Neural cell (in vitro differentiated cells): ENCODE results near the gene HS3ST1. TPM values are rescaled to one million over a fixed set of nuclear protein-coding genes. Genes with fewer than 3 reads are reported as not detected.

Source experiments
- H2AFZ ChIP-seq: fragments of 200-600, 300-800 bp; sonication (generic), shearing (Covaris generic); 2 replicates; pipeline ENCODE4 v1.6.0; 2014; ENCODE audit warnings: low read depth, mild to moderate bottlenecking, antibody characterized with exemption, low read length, moderate library complexity
- H3F3A ChIP-seq: fragments of 200-600 bp; shearing (Covaris generic); 2 replicates; pipeline ENCODE4 v1.6.1; 2016; ENCODE audit warnings: mild to moderate bottlenecking, moderate library complexity, mixed read lengths, antibody characterized with exemption, low read length; ENCODE audit not compliant: insufficient read depth, poor library complexity, severe bottlenecking
- H3K27ac ChIP-seq: fragments of 200-600, 300-800 bp; sonication (generic), shearing (Covaris generic); 2 replicates; pipeline ENCODE4 v1.5.1; 2014; ENCODE audit warnings: mild to moderate bottlenecking, low read length, moderate library complexity
- H3K27me3 ChIP-seq: fragments of 300-800, 200-600 bp; sonication (generic), shearing (Covaris generic); 2 replicates; pipeline ENCODE4 v1.6.0; 2014; ENCODE audit warnings: mild to moderate bottlenecking, low read depth, low read length, moderate library complexity; ENCODE audit not compliant: insufficient read depth
- H3K36me3 ChIP-seq: fragments of 300-800, 200-600 bp; sonication (generic), shearing (Covaris generic); 2 replicates; pipeline ENCODE4 v1.5.1; 2014; ENCODE audit warnings: mild to moderate bottlenecking, antibody characterized with exemption, low read length, moderate library complexity; ENCODE audit not compliant: insufficient read depth
- H3K4me2 ChIP-seq: fragments of 300-800, 200-600 bp; sonication (generic), shearing (Covaris generic); 2 replicates; pipeline ENCODE4 v1.6.0; 2014; ENCODE audit warnings: mild to moderate bottlenecking, low read length
- H3K4me3 ChIP-seq: fragments of 300-800, 200-600 bp; sonication (generic), shearing (Covaris generic); 2 replicates; pipeline ENCODE4 v1.5.1; 2014; ENCODE audit warnings: mild to moderate bottlenecking, low read length, moderate library complexity
- H3K79me2 ChIP-seq: fragments of 200-600 bp; shearing (Covaris generic); replicated peaks from 2 replicates; pipeline ENCODE4 v1.6.0; 2014; ENCODE audit warnings: mild to moderate bottlenecking, low read length, moderate library complexity; ENCODE audit not compliant: insufficient read depth
- H3K9ac ChIP-seq: fragments of 300-800, 200-600 bp; sonication (generic), shearing (Covaris generic); 2 replicates; pipeline ENCODE4 v1.6.1; 2016; ENCODE audit warnings: mild to moderate bottlenecking, low read length, mixed read lengths
- H3K9me2 ChIP-seq: fragments of 200-600 bp; shearing (Covaris generic); 2 replicates; pipeline ENCODE4 v1.6.1; 2016; ENCODE audit warnings: mild to moderate bottlenecking, low read length, mixed read lengths; ENCODE audit not compliant: insufficient read depth
- H3K9me3 ChIP-seq: fragments of 200-600, 300-800 bp; sonication (generic), shearing (Covaris generic); 2 replicates; pipeline ENCODE4 v1.6.1; 2016; ENCODE audit warnings: mild to moderate bottlenecking, mixed run types, low read length, moderate library complexity, mixed read lengths
- H4K20me1 ChIP-seq: fragments of 200-600 bp; shearing (Covaris generic); 2 replicates; pipeline ENCODE4 v1.6.1; 2016; ENCODE audit warnings: mild to moderate bottlenecking, mixed run types; ENCODE audit not compliant: insufficient read depth
- CTCF ChIP-seq: fragments of 450-650 bp; IDR thresholded peaks from 2 replicates; pipeline ENCODE4 v1.5.1; 2014; ENCODE audit warnings: antibody characterized with exemption, mild to moderate bottlenecking, moderate library complexity; ENCODE audit not compliant: poor library complexity, severe bottlenecking
- EP300 ChIP-seq: fragments of 450-650 bp; conservative IDR thresholded peaks from 2 replicates; pipeline ENCODE4 v1.6.1; 2014; ENCODE audit warnings: antibody characterized with exemption, mild to moderate bottlenecking, moderate library complexity; ENCODE audit not compliant: poor library complexity, severe bottlenecking
- EZH2 ChIP-seq: fragments of 200-600, 300-800 bp; shearing (Covaris generic), sonication (generic); IDR thresholded peaks from 2 replicates; pipeline ENCODE4 v1.6.1; 2014; ENCODE audit warnings: antibody characterized with exemption, low read length, borderline replicate concordance, mild to moderate bottlenecking; ENCODE audit not compliant: insufficient read depth, poor library complexity, severe bottlenecking
- MXI1 ChIP-seq: fragments of 450-650 bp; conservative IDR thresholded peaks from 2 replicates; pipeline ENCODE4 v1.6.1; 2014; ENCODE audit warnings: antibody characterized with exemption, mild to moderate bottlenecking; ENCODE audit not compliant: poor library complexity, severe bottlenecking
- POLR2AphosphoS5 ChIP-seq: IDR thresholded peaks from 2 replicates; pipeline ENCODE4 v1.6.1; 2012
- RAD21 ChIP-seq: fragments of 450-650 bp; conservative IDR thresholded peaks from 2 replicates; pipeline ENCODE4 v1.6.1; 2014; ENCODE audit warnings: antibody characterized with exemption, mild to moderate bottlenecking, moderate library complexity
- SMC3 ChIP-seq: fragments of 450-650 bp; conservative IDR thresholded peaks from 2 replicates; pipeline ENCODE4 v1.6.1; 2014; ENCODE audit warnings: antibody characterized with exemption, mild to moderate bottlenecking, moderate library complexity; ENCODE audit not compliant: poor library complexity
- TAF1 ChIP-seq: IDR thresholded peaks from 2 replicates; pipeline ENCODE4 v1.6.1; 2012; ENCODE audit warnings: low read depth
- polyA plus RNA-seq: library from polyadenylated mRNA; depleted of rRNA; stranded (reverse); fragments of >200 nt; gene quantifications from 2 replicates; pipeline ENCODE4 v1.2.3, GENCODE V29; 2014
- TF ChIP-seq, protein P1 (sequence below): IDR thresholded peaks from 2 replicates; pipeline ENCODE4 v1.6.1; 2012; ENCODE audit warnings: borderline replicate concordance

Gene HS3ST1
- polyA plus RNA-seq, 1 donor from 2014 or later = 0.35 TPM

DNA sequence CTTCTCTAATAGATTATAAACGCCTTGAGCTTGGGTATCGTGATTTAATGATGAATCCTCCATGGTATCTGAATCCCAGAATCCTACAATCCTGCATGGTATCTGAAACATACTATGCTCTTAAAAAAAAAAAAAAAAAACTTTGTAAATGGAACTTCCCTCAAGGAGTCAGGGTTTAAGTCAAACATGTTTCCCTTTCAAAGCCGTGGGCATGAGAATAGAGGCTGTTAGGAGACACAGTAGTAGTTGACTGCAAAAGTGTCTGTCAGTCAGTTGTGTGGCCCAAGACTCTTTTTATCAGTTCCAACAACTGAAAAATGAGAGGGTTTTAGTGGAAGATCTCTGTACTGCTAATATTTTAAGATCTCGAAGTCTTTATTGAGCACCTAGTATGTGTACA, 2.4 kb upstream of the HS3ST1 start:
- Histone ChIP-seq H3K27ac (no peak overlapping the region), H3K9me3 (no peaks in the 10 kb centered on the region), H3K36me3 (no peaks in the 10 kb centered on the region), H4K20me1 (no peaks in the 10 kb centered on the region), H3F3A (no peaks in the 10 kb centered on the region), H2AFZ (no peak overlapping the region), H3K27me3 (peaks cover 54% of the 10 kb centered on the region), H3K79me2 (no peaks in the 10 kb centered on the region), H3K9me2 (no peaks in the 10 kb centered on the region), H3K4me3 (no peak overlapping the region), H3K9ac (no peak overlapping the region), H3K4me2 (no peak overlapping the region)
- TF ChIP-seq EP300 (no peak), SMC3 (no peak), POLR2AphosphoS5 (no peak), CTCF (no peak), RAD21 (no peak), EZH2 (no peak), MXI1 (no peak), TAF1 (no peak)
- TF ChIP-seq, protein P1, sequence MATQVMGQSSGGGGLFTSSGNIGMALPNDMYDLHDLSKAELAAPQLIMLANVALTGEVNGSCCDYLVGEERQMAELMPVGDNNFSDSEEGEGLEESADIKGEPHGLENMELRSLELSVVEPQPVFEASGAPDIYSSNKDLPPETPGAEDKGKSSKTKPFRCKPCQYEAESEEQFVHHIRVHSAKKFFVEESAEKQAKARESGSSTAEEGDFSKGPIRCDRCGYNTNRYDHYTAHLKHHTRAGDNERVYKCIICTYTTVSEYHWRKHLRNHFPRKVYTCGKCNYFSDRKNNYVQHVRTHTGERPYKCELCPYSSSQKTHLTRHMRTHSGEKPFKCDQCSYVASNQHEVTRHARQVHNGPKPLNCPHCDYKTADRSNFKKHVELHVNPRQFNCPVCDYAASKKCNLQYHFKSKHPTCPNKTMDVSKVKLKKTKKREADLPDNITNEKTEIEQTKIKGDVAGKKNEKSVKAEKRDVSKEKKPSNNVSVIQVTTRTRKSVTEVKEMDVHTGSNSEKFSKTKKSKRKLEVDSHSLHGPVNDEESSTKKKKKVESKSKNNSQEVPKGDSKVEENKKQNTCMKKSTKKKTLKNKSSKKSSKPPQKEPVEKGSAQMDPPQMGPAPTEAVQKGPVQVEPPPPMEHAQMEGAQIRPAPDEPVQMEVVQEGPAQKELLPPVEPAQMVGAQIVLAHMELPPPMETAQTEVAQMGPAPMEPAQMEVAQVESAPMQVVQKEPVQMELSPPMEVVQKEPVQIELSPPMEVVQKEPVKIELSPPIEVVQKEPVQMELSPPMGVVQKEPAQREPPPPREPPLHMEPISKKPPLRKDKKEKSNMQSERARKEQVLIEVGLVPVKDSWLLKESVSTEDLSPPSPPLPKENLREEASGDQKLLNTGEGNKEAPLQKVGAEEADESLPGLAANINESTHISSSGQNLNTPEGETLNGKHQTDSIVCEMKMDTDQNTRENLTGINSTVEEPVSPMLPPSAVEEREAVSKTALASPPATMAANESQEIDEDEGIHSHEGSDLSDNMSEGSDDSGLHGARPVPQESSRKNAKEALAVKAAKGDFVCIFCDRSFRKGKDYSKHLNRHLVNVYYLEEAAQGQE = no peak

DNA sequence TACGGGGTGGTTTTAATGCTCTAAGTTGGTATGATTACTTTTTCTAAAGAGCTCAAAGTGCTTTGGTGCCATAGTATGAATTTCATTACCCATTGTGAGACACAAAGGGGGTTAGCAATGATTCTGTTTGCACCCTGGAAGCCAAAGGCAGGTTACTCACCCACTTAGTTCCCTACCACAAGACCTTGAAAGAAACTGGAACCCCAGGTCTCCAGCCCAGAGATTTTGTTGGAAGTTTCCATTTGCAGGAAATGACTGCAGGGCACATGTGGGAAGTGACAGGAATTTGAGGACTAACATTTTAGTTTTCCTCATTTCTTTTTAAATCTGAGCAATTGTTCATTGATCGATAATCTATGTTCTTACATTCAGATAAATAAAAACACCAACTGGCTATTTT, 1.8 kb upstream of the HS3ST1 start:
- Histone ChIP-seq H3K27ac (no peak overlapping the region), H3K9me2 (no peaks in the 10 kb centered on the region)

More for the DNA sequence above, 1.8 kb upstream of the HS3ST1 start:
- Histone ChIP-seq H3K9ac (no peak overlapping the region), H3K4me3 (no peak overlapping the region), H2AFZ (no peak overlapping the region), H4K20me1 (no peaks in the 10 kb centered on the region), H3K79me2 (no peaks in the 10 kb centered on the region), H3K36me3 (no peaks in the 10 kb centered on the region), H3K9me3 (no peaks in the 10 kb centered on the region), H3K27me3 (peaks cover 54% of the 10 kb centered on the region), H3K4me2 (no peak overlapping the region), H3F3A (no peaks in the 10 kb centered on the region)
- TF ChIP-seq EZH2 (no peak), POLR2AphosphoS5 (no peak), CTCF (no peak), MXI1 (no peak)
